ENCODE data around the gene SEMA6A.

GRCh38 chr5:116516021-116516420 is 58.6 kb downstream of the SEMA6A start:
- no peak for TF ChIP-seq CTCF (IDR thresholded peaks at IDR 0.05)
- TF ChIP-seq POLR2A (IDR thresholded peaks at IDR 0.05): no peak

All from Peyer's patch (tissue), 4 donors.